HG03108 (cell line): Measurements from ENCODE around the gene DCAF12L1.

Experiments used
- ATAC-seq: cut with Tn5 transposase; IDR thresholded peaks from one replicate; pipeline ENCODE4 v1.9.1; 2021; ENCODE audit warnings: moderate library complexity; ENCODE audit not compliant: unreplicated experiment

The DCAF12L1 gene

GRCh38 chrX:126552313-126553022, at the start of gene DCAF12L1:
TSS of gene DCAF12L1 (minus strand) at chrX:126552814. CDS start at chrX:126552608, 206 bp downstream.
- no peak for ATAC-seq

GRCh38 chrX:126580877-126581276, 28.3 kb upstream of the DCAF12L1 start:
- ATAC-seq, result no peak

- ATAC-seq, result no peak
Observed at GRCh38 chrX:126575911-126576310, 23.3 kb upstream of the DCAF12L1 start.

GRCh38 chrX:126557151-126557550, 4.5 kb upstream of the DCAF12L1 start:
- ATAC-seq, result no peak

GRCh38 chrX:126551725-126552312, 795 bp downstream of the DCAF12L1 start:
- ATAC-seq, result no peak

GRCh38 chrX:126551306-126551705, 1.3 kb downstream of the DCAF12L1 start:
- no peak for ATAC-seq

GRCh38 chrX:126550816-126551215, 1.8 kb downstream of the DCAF12L1 start:
- ATAC-seq, result no peak

GRCh38 chrX:126509923-126510322, 42.7 kb downstream of the DCAF12L1 start:
- no peak for ATAC-seq
